Endothelial cell (in vitro differentiated cells): ENCODE results near the gene CFAP61. TPM values are rescaled to one million over a fixed set of nuclear protein-coding genes. Genes with fewer than 3 reads are reported as not detected.

Experiments
- DNase-seq: peaks from one replicate; pipeline ENCODE4 v3.0.0; 2021; ENCODE audit warnings: low spot score
- H3K27ac Mint-ChIP-seq: one replicate; pipeline ENCODE4 v1.8.0; 2021; ENCODE audit warnings: mixed read lengths, inconsistent platforms; ENCODE audit not compliant: unreplicated experiment
- H3K27me3 Mint-ChIP-seq: one replicate; pipeline ENCODE4 v1.8.0; 2021; ENCODE audit warnings: mild to moderate bottlenecking, moderate library complexity, mixed read lengths, inconsistent platforms; ENCODE audit not compliant: unreplicated experiment
- H3K36me3 Mint-ChIP-seq: one replicate; pipeline ENCODE4 v1.8.0; 2021; ENCODE audit warnings: mild to moderate bottlenecking, low read depth, mixed read lengths, inconsistent platforms; ENCODE audit not compliant: unreplicated experiment
- H3K4me1 Mint-ChIP-seq: one replicate; pipeline ENCODE4 v1.8.0; 2021; ENCODE audit warnings: mild to moderate bottlenecking, mixed read lengths, inconsistent platforms; ENCODE audit not compliant: unreplicated experiment
- H3K4me3 Mint-ChIP-seq: one replicate; pipeline ENCODE4 v1.8.0; 2021; ENCODE audit warnings: mild to moderate bottlenecking, mixed read lengths, inconsistent platforms; ENCODE audit not compliant: unreplicated experiment
- H3K9me3 Mint-ChIP-seq: one replicate; pipeline ENCODE4 v1.8.0; 2021; ENCODE audit warnings: mixed read lengths, inconsistent platforms; ENCODE audit not compliant: unreplicated experiment
- CTCF ChIP-seq: fragments of 200-600 bp; sonication (generic); IDR thresholded peaks from one replicate; pipeline ENCODE4 v1.5.0; 2021; ENCODE audit warnings: antibody characterized with exemption; ENCODE audit not compliant: unreplicated experiment
- total RNA-seq: library from RNA; stranded (reverse); fragmentation: NEBNext Ultra II Directional; extraction: Animal tissue kit (Norgen Biotek cat#: 25700); gene quantifications from one replicate; pipeline ENCODE4 v1.2.1, GENCODE V29; 2021; ENCODE audit not compliant: unreplicated experiment

The CFAP61 gene
- total RNA-seq, 1 donor from 2014 or later = not detected

DNA sequence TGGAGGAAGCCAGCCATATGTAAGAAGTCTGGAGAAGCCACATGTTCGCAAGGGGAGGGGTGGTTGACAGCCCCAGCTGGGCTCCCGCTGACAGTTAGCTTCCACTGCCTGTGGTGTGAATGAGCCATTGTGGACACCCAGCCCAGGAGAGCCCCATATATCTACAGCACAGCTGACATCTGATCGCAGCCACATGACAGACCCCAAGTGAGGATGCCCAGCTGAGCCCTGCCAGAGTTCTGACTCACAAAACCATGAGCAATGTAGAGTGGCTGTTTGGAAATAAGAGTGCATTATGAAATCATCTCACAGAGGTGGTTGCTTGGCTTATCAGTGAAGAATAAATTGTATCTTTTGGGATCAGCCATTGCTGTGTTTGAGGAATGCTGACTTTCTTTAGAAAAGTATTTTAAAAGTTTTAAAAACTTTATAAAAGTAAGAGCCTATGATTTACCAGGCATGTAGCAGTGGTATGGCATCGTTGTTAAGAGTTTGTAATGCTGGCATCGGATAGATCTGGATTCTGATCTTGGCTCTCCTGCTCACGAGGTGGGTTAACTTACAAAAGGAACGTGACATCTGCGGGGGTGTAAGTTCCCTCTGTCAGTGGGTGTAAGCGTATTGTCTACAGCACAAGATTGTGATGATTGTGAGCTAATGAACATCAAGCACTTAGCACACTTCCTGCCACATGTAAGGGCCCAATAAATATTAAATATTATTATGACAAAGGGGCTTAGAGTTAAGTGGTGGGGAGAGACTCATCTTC lies 24.1 kb downstream of the CFAP61 start:
- no peak for TF ChIP-seq CTCF
- DNase-seq = no peak
- H3K4me1 Mint-ChIP-seq = no peaks in the 10 kb centered on the region
- H3K4me3 Mint-ChIP-seq = no peak overlapping the region
- no peak overlapping the region for H3K27ac Mint-ChIP-seq
- H3K9me3 Mint-ChIP-seq = no peaks in the 10 kb centered on the region
- H3K27me3 Mint-ChIP-seq = peaks cover 2% of the 10 kb centered on the region
- no peaks in the 10 kb centered on the region for H3K36me3 Mint-ChIP-seq

- no peak for DNase-seq
- Mint-ChIP-seq H3K4me1 (no peaks in the 10 kb centered on the region), H3K9me3 (no peaks in the 10 kb centered on the region), H3K36me3 (no peaks in the 10 kb centered on the region), H3K27ac (no peak overlapping the region), H3K27me3 (peaks cover 2% of the 10 kb centered on the region), H3K4me3 (no peak overlapping the region)
- no peak for TF ChIP-seq CTCF
These were observed 25.7 kb downstream of the CFAP61 start for GRCh38 chr20:20078041-20078440.

DNA sequence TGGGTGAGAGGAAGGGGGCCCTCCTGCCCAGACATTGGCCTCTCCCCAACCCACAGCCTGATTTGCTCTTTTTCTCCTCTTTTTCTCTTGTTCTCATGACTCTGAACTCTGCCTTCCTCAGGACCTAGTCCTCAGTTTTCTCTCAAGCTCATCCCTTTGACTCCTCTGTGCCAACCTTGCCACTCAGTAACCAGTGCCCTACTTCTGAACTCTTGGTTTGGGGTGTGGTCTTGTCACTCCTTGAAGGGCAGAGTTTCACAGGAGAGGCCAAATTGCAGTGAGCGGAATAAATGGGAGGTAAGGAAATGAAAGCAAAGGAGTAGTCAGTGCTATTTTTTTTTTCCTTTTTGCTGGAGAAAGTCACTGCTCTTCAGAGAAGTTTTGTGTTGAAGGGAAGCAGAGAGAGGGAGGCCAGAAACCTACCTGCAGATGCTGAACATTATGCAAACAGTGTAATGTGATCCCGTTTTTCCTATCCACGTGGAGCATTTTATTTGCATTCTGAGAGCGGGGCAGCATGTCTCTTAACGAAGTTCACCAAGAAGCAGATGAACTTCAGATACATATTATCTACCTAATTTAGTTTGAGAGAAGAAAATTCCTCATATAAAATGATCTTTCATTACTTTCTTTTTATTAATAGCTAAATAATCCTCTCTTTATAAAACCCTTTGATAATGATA lies 26.9 kb downstream of the CFAP61 start:
- Mint-ChIP-seq H3K36me3 (no peaks in the 10 kb centered on the region), H3K4me1 (no peaks in the 10 kb centered on the region), H3K4me3 (no peak overlapping the region), H3K27ac (no peak overlapping the region), H3K27me3 (peaks cover 2% of the 10 kb centered on the region), H3K9me3 (no peaks in the 10 kb centered on the region)
- no peak for DNase-seq
- TF ChIP-seq CTCF = no peak

- Mint-ChIP-seq H3K9me3 (no peaks in the 10 kb centered on the region), H3K4me3 (no peak overlapping the region), H3K27me3 (peaks cover 3% of the 10 kb centered on the region), H3K27ac (no peak overlapping the region), H3K36me3 (no peaks in the 10 kb centered on the region), H3K4me1 (no peaks in the 10 kb centered on the region)
- DNase-seq = no peak
- peak; percentile 60 for TF ChIP-seq CTCF
These were observed 31.5 kb downstream of the CFAP61 start for GRCh38 chr20:20083807-20084206.

DNA sequence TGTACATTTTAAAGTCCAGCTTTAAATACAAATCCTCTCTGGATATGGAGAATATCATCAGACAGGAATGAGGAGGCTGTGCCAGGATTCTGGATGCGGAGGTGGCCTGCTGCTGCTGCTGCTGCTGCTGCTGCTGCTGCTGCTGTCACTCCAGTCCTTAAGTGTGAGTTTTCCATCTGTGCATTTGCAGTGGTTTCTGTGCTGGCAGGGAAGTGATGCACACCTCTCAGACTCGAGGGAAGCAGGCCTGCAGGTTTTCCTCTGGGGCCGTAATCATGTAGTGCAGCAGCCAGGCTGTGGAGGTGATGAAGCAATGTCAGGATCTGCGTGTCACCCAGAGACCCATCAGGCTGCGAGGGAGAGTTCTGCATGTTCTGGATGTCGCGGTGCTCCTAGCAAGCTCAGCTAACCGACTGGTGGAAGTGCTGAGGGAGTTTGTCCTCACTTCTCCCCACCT lies 32.0 kb downstream of the CFAP61 start:
- H3K4me3 Mint-ChIP-seq = no peak overlapping the region
- H3K36me3 Mint-ChIP-seq = no peaks in the 10 kb centered on the region
- no peak for DNase-seq
- no peak overlapping the region for H3K27ac Mint-ChIP-seq
- no peaks in the 10 kb centered on the region for H3K4me1 Mint-ChIP-seq
- H3K27me3 Mint-ChIP-seq = peaks cover 1% of the 10 kb centered on the region
- TF ChIP-seq CTCF = no peak
- no peaks in the 10 kb centered on the region for H3K9me3 Mint-ChIP-seq
